ENCODE results near the gene SEMA4B.

Gene SEMA4B

GRCh38 chr15:90230610-90231009 is 29.5 kb downstream of the SEMA4B start:
- TF ChIP-seq TAF1 (IDR thresholded peaks at IDR 0.05; ENCODE audit: low read depth) (no peak), EP300 (IDR thresholded peaks at IDR 0.05; ENCODE audit: borderline replicate concordance) (no peak), TCF12 (IDR thresholded peaks at IDR 0.05; ENCODE audit: low read depth) (no peak), EGR1 (IDR thresholded peaks at IDR 0.05) (no peak), MAX (IDR thresholded peaks at IDR 0.05) (no peak), RAD21 (IDR thresholded peaks at IDR 0.05; ENCODE audit: low read depth) (no peak), FOXM1 (IDR thresholded peaks at IDR 0.05; ENCODE audit: borderline replicate concordance, low read depth) (no peak), ZBTB7A (IDR thresholded peaks at IDR 0.05; ENCODE audit: low read depth) (no peak)

GRCh38 chr15:90231028-90232017 is 30.2 kb downstream of the SEMA4B start:
- TF ChIP-seq EGR1 (IDR thresholded peaks at IDR 0.05) (no peak), USF1 (IDR thresholded peaks at IDR 0.05) (no peak), CREB1 (IDR thresholded peaks at IDR 0.05; ENCODE audit: low read depth) (no peak), TAF1 (IDR thresholded peaks at IDR 0.05; ENCODE audit: low read depth) (no peak), FOXM1 (IDR thresholded peaks at IDR 0.05; ENCODE audit: borderline replicate concordance, low read depth) (no peak), ZBTB7A (IDR thresholded peaks at IDR 0.05; ENCODE audit: low read depth) (no peak), MAX (IDR thresholded peaks at IDR 0.05) (no peak), EP300 (IDR thresholded peaks at IDR 0.05; ENCODE audit: borderline replicate concordance) (no peak), TCF12 (IDR thresholded peaks at IDR 0.05; ENCODE audit: low read depth) (no peak), YY1 (IDR thresholded peaks at IDR 0.05; ENCODE audit: low read depth) (no peak), CEBPB (IDR thresholded peaks at IDR 0.05) (no peak), NFIC (IDR thresholded peaks at IDR 0.05) (no peak), RAD21 (IDR thresholded peaks at IDR 0.05; ENCODE audit: low read depth) (no peak), REST (IDR thresholded peaks at IDR 0.05; ENCODE audit: low read depth) (no peak), TEAD4 (IDR thresholded peaks at IDR 0.05) (no peak)

GRCh38 chr15:90232196-90232595 is 31.1 kb downstream of the SEMA4B start:
- TF ChIP-seq NFIC (IDR thresholded peaks at IDR 0.05) (no peak), USF1 (IDR thresholded peaks at IDR 0.05) (no peak), TEAD4 (IDR thresholded peaks at IDR 0.05) (no peak), REST (IDR thresholded peaks at IDR 0.05; ENCODE audit: low read depth) (no peak), RAD21 (IDR thresholded peaks at IDR 0.05; ENCODE audit: low read depth) (no peak), CEBPB (IDR thresholded peaks at IDR 0.05) (no peak), EGR1 (IDR thresholded peaks at IDR 0.05) (no peak), CREB1 (IDR thresholded peaks at IDR 0.05; ENCODE audit: low read depth) (no peak), EP300 (IDR thresholded peaks at IDR 0.05; ENCODE audit: borderline replicate concordance) (no peak), TAF1 (IDR thresholded peaks at IDR 0.05; ENCODE audit: low read depth) (no peak), TCF12 (IDR thresholded peaks at IDR 0.05; ENCODE audit: low read depth) (no peak), MAX (IDR thresholded peaks at IDR 0.05) (no peak), FOXM1 (IDR thresholded peaks at IDR 0.05; ENCODE audit: borderline replicate concordance, low read depth) (no peak), ZBTB7A (IDR thresholded peaks at IDR 0.05; ENCODE audit: low read depth) (no peak), YY1 (IDR thresholded peaks at IDR 0.05; ENCODE audit: low read depth) (no peak)

GRCh38 chr15:90232941-90233386 is 31.8 kb downstream of the SEMA4B start:
- TF ChIP-seq CEBPB (IDR thresholded peaks at IDR 0.05) (no peak), MAX (IDR thresholded peaks at IDR 0.05) (no peak), RAD21 (IDR thresholded peaks at IDR 0.05; ENCODE audit: low read depth) (peak; percentile 59; the same call in 1 of the 2 replicates)
